Stimulated activated CD4-positive, alpha-beta T cell treated with anti-CD3 and anti-CD28 coated beads, Interleukin-12 subunit alpha, Interleukin-12 subunit beta, amount 100 ng/mL, for 4 hours (primary cell): ENCODE data around the gene DNAAF6.
"Not testable (repeated sequence)": the region's sequence is repeated elsewhere in the genome, so short reads cannot be mapped to it uniquely, and the experiment has no call there.

Source experiments
- DNase-seq: peaks from one replicate; pipeline ENCODE4 v3.0.0-alpha.2; 2020

The DNAAF6 gene

GRCh38 chrX:107205770-107206696 is at the start of gene DNAAF6, which contains the start of gene NUP62CL:
Gene DNAAF6 (plus strand): TSS chrX:107206611. CDS start chrX:107212876, 6,265 bp downstream.
Gene NUP62CL (minus strand): TSS chrX:107206433. CDS start chrX:107175146, 31,287 bp downstream.
- DNase-seq: peak; percentile 51

GRCh38 chrX:107157618-107158017 is 48.8 kb upstream of the DNAAF6 start:
- not testable (repeated sequence) for DNase-seq

- DNase-seq: no peak
Observed at GRCh38 chrX:107167163-107167921, 39.1 kb upstream of the DNAAF6 start.

- no peak for DNase-seq
Observed at GRCh38 chrX:107168257-107168656, 38.2 kb upstream of the DNAAF6 start.

- DNase-seq: no peak
Observed at GRCh38 chrX:107168712-107169111, 37.7 kb upstream of the DNAAF6 start.

GRCh38 chrX:107171369-107172102 is 34.9 kb upstream of the DNAAF6 start:
- DNase-seq: no peak

GRCh38 chrX:107197319-107197718 is 9.1 kb upstream of the DNAAF6 start:
- no peak for DNase-seq

- DNase-seq: not testable (repeated sequence)
Observed at GRCh38 chrX:107198074-107198473, 8.3 kb upstream of the DNAAF6 start.

GRCh38 chrX:107199491-107199890 is 6.9 kb upstream of the DNAAF6 start:
- DNase-seq: no peak

- no peak for DNase-seq
Observed at GRCh38 chrX:107204068-107204605, 2.3 kb upstream of the DNAAF6 start.

GRCh38 chrX:107206697-107207065 is 270 bp downstream of the DNAAF6 start:
- no peak for DNase-seq

GRCh38 chrX:107207089-107207488 is 678 bp downstream of the DNAAF6 start:
- DNase-seq: no peak

GRCh38 chrX:107207943-107208342 is 1.5 kb downstream of the DNAAF6 start:
- DNase-seq: no peak

GRCh38 chrX:107213477-107213876 is 7.1 kb downstream of the DNAAF6 start:
- no peak for DNase-seq

- DNase-seq: no peak
Observed at GRCh38 chrX:107226757-107227156, 20.3 kb downstream of the DNAAF6 start.

- DNase-seq: no peak
Observed at GRCh38 chrX:107227780-107228485, 21.5 kb downstream of the DNAAF6 start.

- no peak for DNase-seq
Observed at GRCh38 chrX:107228486-107228819, 22.0 kb downstream of the DNAAF6 start.

- DNase-seq: peak; percentile 1
Observed at GRCh38 chrX:107272431-107272921, 66.1 kb downstream of the DNAAF6 start.

- no peak for DNase-seq
Observed at GRCh38 chrX:107273795-107274194, 67.4 kb downstream of the DNAAF6 start.

GRCh38 chrX:107288676-107289075 is 82.3 kb downstream of the DNAAF6 start:
- no peak for DNase-seq

GRCh38 chrX:107290019-107290418 is 83.6 kb downstream of the DNAAF6 start:
- DNase-seq: no peak

- no peak for DNase-seq
Observed at GRCh38 chrX:107293056-107293455, 86.6 kb downstream of the DNAAF6 start.
